ENCODE measurements around the gene NBEA.

NBEA gene

GRCh38 chr13:35501661-35502235 lies 559.7 kb downstream of the NBEA start:
- DNase-seq (ENCODE audit: low spot score), result no peak
- in situ Hi-C loops (cut with MboI; ENCODE audit: low pct_unique_long_range_greater_than_20kb, low sequenced_read_pairs, unreplicated experiment), result no loop called here

GRCh38 chr13:35502456-35502855 lies 560.4 kb downstream of the NBEA start:
- no peak for TF ChIP-seq CTCF (IDR thresholded peaks at IDR 0.05; ENCODE audit: extremely low read depth, insufficient read depth, missing control alignments)
- DNase-seq (ENCODE audit: low spot score), result no peak
- in situ Hi-C loops (cut with MboI; ENCODE audit: low pct_unique_long_range_greater_than_20kb, low sequenced_read_pairs, unreplicated experiment), result no loop called here

More at GRCh38 chr13:35501661-35502235, 559.7 kb downstream of the NBEA start:
- no peak for TF ChIP-seq CTCF (IDR thresholded peaks at IDR 0.05; ENCODE audit: extremely low read depth, insufficient read depth, missing control alignments)

- no peak for TF ChIP-seq CTCF (IDR thresholded peaks at IDR 0.05; ENCODE audit: extremely low read depth, insufficient read depth, missing control alignments)
- in situ Hi-C loops (cut with MboI; ENCODE audit: low pct_unique_long_range_greater_than_20kb, low sequenced_read_pairs, unreplicated experiment), result no loop called here
- no peak for DNase-seq (ENCODE audit: low spot score)
These were observed 570.3 kb downstream of the NBEA start for GRCh38 chr13:35512271-35512920.

- in situ Hi-C loops (cut with MboI; ENCODE audit: low pct_unique_long_range_greater_than_20kb, low sequenced_read_pairs, unreplicated experiment), result no loop called here
- DNase-seq (ENCODE audit: low spot score), result no peak
- TF ChIP-seq CTCF (IDR thresholded peaks at IDR 0.05; ENCODE audit: extremely low read depth, insufficient read depth, missing control alignments), result no peak
These were observed 572.0 kb downstream of the NBEA start for GRCh38 chr13:35514061-35514477.

- in situ Hi-C loops (cut with MboI; ENCODE audit: low pct_unique_long_range_greater_than_20kb, low sequenced_read_pairs, unreplicated experiment), result no loop called here
- no peak for DNase-seq (ENCODE audit: low spot score)
- no peak for TF ChIP-seq CTCF (IDR thresholded peaks at IDR 0.05; ENCODE audit: extremely low read depth, insufficient read depth, missing control alignments)
These were observed 572.9 kb downstream of the NBEA start for GRCh38 chr13:35514801-35515502.

- DNase-seq (ENCODE audit: low spot score), result no peak
- in situ Hi-C loops (cut with MboI; ENCODE audit: low pct_unique_long_range_greater_than_20kb, low sequenced_read_pairs, unreplicated experiment), result no loop called here
- TF ChIP-seq CTCF (IDR thresholded peaks at IDR 0.05; ENCODE audit: extremely low read depth, insufficient read depth, missing control alignments), result no peak
These were observed 576.4 kb downstream of the NBEA start for GRCh38 chr13:35518337-35518946.
